Upper lobe of left lung (tissue), 4 donors: ENCODE data around the gene PRKG1.

Source experiments
- POLR2A ChIP-seq, 4 donors: fragments of 450-650 bp; IDR thresholded peaks; one replicate each; pipeline ENCODE4 v1.5.1; 2016 to 2017; ENCODE audit warnings: antibody characterized with exemption in 4 of 4, mild to moderate bottlenecking in 2 of 4
- POLR2AphosphoS5 ChIP-seq, 2 donors: sonication (generic); formaldehyde crosslinking; IDR thresholded peaks; one replicate each; pipeline ENCODE4 v1.5.1; 2017; ENCODE audit warnings: antibody characterized with exemption in 2 of 2
- TF ChIP-seq, protein P1 (sequence below), 6 experiments: fragments of 450-650 bp in 4 of 6; fragments of 200-600 bp in 2 of 6; sonication (generic) in 2 of 6; IDR thresholded peaks; one replicate each; pipeline ENCODE4 v1.5.1; 2016 to 2019; ENCODE audit warnings: antibody characterized with exemption in 6 of 6

DNA sequence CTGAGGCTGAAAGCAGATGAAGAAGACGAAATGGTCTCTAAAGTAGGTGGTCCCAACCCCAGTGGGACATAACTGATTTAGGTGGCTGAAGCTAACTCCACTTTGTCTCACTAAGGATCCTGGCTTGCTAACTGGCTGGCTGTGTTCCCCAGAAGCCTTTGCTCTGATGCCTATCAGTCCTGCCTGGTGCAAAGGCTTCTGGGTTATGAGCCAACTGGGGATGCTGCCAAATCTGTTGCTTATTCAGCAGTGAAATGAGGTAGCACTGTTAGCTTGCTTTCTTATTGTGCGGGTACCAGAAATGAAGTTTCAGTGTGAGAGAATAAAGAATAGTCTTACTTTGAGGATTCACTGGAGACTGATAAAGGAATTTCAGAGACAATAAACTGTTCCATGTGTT lies 18.1 kb downstream of the PRKG1 start:
- no peak for TF ChIP-seq POLR2AphosphoS5 (IDR thresholded peaks at IDR 0.05)
- TF ChIP-seq, protein P1, sequence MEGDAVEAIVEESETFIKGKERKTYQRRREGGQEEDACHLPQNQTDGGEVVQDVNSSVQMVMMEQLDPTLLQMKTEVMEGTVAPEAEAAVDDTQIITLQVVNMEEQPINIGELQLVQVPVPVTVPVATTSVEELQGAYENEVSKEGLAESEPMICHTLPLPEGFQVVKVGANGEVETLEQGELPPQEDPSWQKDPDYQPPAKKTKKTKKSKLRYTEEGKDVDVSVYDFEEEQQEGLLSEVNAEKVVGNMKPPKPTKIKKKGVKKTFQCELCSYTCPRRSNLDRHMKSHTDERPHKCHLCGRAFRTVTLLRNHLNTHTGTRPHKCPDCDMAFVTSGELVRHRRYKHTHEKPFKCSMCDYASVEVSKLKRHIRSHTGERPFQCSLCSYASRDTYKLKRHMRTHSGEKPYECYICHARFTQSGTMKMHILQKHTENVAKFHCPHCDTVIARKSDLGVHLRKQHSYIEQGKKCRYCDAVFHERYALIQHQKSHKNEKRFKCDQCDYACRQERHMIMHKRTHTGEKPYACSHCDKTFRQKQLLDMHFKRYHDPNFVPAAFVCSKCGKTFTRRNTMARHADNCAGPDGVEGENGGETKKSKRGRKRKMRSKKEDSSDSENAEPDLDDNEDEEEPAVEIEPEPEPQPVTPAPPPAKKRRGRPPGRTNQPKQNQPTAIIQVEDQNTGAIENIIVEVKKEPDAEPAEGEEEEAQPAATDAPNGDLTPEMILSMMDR (IDR thresholded peaks at IDR 0.05): no peak
- TF ChIP-seq POLR2A (IDR thresholded peaks at IDR 0.05): no peak
